Lower leg skin (tissue), 3 donors: ENCODE results near the gene AMN1.

Source experiments
- POLR2A ChIP-seq, 2 donors: fragments of 450-650 bp; IDR thresholded peaks; one replicate each; pipeline ENCODE4 v1.6.1; 2016 to 2017; ENCODE audit warnings: antibody characterized with exemption in 2 of 2, mild to moderate bottlenecking in 1 of 2, moderate library complexity in 1 of 2
- TF ChIP-seq, protein P1 (sequence below), 3 donors: fragments of 450-650 bp; IDR thresholded peaks; one replicate each; pipeline ENCODE4 v1.5.1; 2016; ENCODE audit warnings: antibody characterized with exemption in 3 of 3, mild to moderate bottlenecking in 3 of 3, moderate library complexity in 2 of 3

DNA sequence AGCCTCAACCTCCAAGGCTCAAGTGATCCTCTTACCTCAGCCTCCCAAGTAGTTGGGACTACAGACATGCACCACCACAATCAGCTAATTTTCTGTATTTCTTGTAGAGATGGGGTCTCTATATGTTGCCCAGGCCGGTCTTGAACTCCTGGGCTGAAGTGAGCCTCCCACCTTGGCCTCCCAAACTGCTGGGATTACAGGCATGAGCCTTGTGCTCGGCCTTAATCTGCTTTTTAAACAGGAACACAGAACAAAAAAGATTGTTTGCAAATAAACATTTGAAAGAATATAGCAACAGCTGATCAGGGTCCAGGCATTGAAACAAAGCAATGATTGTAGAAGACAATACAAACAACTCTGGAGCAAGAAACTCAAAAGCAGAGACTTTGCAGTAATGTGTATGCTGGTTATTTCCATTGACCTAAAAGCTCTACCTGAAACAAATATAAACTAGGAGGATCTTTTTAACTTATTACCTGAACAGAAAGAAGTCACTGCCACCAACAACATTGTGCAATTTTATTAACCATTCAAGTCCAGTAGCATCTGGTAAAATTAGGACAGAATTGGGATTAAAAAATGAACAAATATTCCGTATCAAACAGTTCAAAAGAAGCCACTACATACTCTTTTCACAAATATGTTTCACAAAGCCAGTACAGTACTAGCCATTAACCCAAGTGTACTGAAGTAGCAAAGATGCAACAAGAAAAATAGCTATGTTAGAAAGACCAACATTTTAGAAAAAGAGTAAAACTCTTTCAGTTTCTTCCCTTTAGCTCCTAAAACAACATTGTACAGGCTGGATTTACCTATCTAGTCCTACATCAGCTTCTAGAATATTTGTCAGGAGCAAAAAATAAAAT, 14.2 kb downstream of the AMN1 start:
- TF ChIP-seq, protein P1, sequence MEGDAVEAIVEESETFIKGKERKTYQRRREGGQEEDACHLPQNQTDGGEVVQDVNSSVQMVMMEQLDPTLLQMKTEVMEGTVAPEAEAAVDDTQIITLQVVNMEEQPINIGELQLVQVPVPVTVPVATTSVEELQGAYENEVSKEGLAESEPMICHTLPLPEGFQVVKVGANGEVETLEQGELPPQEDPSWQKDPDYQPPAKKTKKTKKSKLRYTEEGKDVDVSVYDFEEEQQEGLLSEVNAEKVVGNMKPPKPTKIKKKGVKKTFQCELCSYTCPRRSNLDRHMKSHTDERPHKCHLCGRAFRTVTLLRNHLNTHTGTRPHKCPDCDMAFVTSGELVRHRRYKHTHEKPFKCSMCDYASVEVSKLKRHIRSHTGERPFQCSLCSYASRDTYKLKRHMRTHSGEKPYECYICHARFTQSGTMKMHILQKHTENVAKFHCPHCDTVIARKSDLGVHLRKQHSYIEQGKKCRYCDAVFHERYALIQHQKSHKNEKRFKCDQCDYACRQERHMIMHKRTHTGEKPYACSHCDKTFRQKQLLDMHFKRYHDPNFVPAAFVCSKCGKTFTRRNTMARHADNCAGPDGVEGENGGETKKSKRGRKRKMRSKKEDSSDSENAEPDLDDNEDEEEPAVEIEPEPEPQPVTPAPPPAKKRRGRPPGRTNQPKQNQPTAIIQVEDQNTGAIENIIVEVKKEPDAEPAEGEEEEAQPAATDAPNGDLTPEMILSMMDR (IDR thresholded peaks at IDR 0.05) = no peak
- TF ChIP-seq POLR2A (IDR thresholded peaks at IDR 0.05) = no peak
